Islet precursor cell (in vitro differentiated cells): ENCODE data around the gene MOB3B.

ENCODE experiments used
- DNase-seq: peaks from one replicate; pipeline ENCODE4 v3.0.0-alpha.2; 2018

The MOB3B gene

GRCh38 chr9:27353474-27354229 lies 176.0 kb downstream of the MOB3B start:
- DNase-seq: no peak

GRCh38 chr9:27353166-27353473 lies 176.5 kb downstream of the MOB3B start:
- DNase-seq: no peak

- DNase-seq: no peak
These were observed 177.0 kb downstream of the MOB3B start for GRCh38 chr9:27352457-27353165.

GRCh38 chr9:27351438-27351837 lies 178.2 kb downstream of the MOB3B start:
- DNase-seq: no peak

GRCh38 chr9:27350382-27350976 lies 179.1 kb downstream of the MOB3B start:
- DNase-seq: no peak

- no peak for DNase-seq
These were observed 179.9 kb downstream of the MOB3B start for GRCh38 chr9:27349698-27350080.

- DNase-seq: no peak
These were observed 180.6 kb downstream of the MOB3B start for GRCh38 chr9:27348785-27349697.

- DNase-seq: no peak
These were observed 181.7 kb downstream of the MOB3B start for GRCh38 chr9:27347889-27348288.

- DNase-seq: no peak
These were observed 184.8 kb downstream of the MOB3B start for GRCh38 chr9:27344776-27345175.

GRCh38 chr9:27341545-27342294 lies 187.9 kb downstream of the MOB3B start:
- no peak for DNase-seq

GRCh38 chr9:27340961-27341511 lies 188.6 kb downstream of the MOB3B start:
- no peak for DNase-seq

- no peak for DNase-seq
These were observed 189.3 kb downstream of the MOB3B start for GRCh38 chr9:27340285-27340674.

GRCh38 chr9:27339661-27340284 lies 189.8 kb downstream of the MOB3B start:
- DNase-seq: no peak

- DNase-seq: no peak
These were observed 191.1 kb downstream of the MOB3B start for GRCh38 chr9:27338527-27338903.

- no peak for DNase-seq
These were observed 191.6 kb downstream of the MOB3B start for GRCh38 chr9:27337833-27338526.

GRCh38 chr9:27337236-27337635 lies 192.4 kb downstream of the MOB3B start:
- no peak for DNase-seq

GRCh38 chr9:27336829-27337228 lies 192.8 kb downstream of the MOB3B start:
- no peak for DNase-seq

GRCh38 chr9:27336126-27336525 lies 193.5 kb downstream of the MOB3B start:
- DNase-seq: no peak

GRCh38 chr9:27335075-27335474 lies 194.5 kb downstream of the MOB3B start:
- no peak for DNase-seq

- DNase-seq: peak; percentile 87
These were observed 196.2 kb downstream of the MOB3B start for GRCh38 chr9:27333241-27334052.
